ENCODE results near the gene DEPP1.

The DEPP1 gene

DNA sequence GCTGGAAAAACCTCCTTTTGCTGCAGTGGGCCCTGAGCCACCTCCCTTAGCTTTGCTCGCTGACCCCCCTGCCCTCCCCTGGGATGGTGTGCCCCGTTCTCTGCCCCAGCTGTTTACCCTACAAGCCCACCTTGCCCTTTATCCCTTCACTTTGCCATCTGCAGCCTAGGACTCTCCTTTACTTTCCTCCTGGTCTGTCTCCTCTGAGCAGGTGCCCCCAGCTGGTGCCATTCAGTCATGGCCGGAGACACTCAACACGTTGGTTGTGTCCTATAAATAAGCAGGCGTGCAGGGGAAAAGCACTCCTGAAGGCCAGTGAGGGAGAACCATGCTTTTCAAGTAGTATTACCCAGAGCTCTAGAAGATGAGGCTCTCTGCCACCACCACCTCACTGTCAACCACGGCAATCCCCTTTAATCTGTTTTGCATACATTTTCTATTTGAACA, 12.9 kb downstream of the DEPP1 start:
- no peak for DNase-seq

DNA sequence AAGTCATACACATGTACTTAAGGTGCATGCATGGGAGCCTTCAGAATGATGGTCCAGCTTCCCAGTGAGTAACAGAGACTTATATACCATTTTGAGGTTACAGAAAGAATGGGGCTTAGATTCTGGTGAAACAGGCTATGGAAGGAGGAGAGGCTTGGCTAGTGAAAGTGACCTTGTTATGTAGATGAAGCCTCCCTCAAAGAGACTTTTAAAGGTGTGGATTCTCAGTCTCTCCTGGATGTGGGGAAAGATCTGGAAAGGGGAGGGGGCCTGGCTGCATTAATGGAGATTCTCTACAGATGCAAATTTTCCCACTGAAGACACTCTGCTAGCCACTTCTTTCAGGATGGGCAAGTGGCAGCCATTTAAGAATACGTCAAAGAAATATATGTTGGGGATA, 13.5 kb downstream of the DEPP1 start:
- no peak for DNase-seq

- DNase-seq, result no peak
Measured at GRCh38 chr10:44963772-44964633, 14.6 kb downstream of the DEPP1 start.

GRCh38 chr10:44962870-44963738, 15.5 kb downstream of the DEPP1 start:
- DNase-seq, result no peak

- DNase-seq, result no peak
Measured at GRCh38 chr10:44961931-44962750, 16.5 kb downstream of the DEPP1 start.

DNA sequence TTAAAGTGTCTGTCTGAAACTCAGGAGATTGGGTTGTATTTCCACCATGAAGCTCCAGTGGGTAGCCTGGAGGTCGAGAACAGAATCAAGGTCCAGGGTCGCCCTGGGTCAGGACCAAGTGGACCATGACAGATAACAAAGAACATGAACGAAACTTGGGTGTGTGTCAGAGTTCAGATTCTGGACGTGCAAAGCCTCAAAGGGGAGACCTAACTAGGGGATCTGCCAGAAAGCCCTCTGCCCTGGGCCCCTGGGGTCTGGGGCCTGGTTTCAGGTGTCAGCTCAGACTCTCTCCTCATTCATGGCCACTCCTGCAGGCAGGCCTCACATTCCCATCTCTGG, 17.4 kb downstream of the DEPP1 start:
- no peak for DNase-seq

DNA sequence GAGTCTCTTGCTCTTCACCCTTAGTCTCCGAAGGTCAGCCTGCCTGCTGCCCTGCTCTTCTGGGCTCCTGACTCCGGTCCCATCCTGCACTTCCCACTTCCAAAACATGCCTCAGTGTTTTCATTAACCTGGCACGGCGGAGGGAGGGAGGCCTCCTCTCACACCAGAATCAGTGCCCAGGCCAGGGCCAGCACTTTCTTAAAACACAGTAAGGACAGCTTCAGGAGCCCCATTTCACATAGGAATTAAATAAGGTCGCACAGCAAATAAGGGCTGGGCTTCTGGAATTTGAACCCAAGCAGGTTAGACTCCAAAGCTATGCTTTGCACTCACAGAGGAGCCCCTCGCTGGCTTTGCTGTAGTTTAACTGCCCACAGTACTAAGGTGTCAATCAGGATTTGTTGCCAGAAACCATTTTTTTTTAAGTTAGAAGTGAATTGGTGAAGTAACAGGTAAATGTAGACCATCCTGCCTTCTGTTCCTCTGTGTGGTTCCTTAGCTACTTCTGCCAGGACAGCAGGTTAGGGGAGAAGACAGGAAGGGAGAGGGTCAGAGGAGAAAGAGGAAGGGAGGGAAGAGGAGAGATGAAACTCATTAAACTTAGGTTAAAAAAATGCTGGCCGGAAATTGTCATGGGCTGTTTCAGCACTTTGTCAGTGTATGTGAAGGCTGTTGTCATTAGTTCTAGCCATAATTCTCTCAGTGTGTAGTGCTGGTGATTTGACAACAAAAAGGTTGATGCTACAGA, 18.0 kb downstream of the DEPP1 start:
- DNase-seq, result no peak

DNA sequence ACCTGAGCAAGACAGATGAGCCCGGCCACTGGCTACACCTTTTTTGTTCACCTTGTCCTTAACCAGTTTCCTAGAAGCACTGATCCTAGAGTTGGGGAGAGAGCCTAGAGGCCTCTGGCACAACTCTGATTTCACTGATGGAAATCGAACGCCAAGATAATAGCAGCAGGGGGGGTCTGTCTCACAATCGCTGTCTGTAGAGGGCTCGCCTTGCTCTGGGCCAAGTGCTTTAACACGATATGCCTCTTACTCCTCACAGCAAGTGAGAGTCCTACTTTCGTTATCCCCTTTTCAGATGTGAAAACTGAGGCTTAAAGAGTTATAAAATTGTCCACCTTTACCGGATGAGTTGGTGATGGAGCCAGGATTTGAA, 18.5 kb downstream of the DEPP1 start:
- no peak for DNase-seq

DNA sequence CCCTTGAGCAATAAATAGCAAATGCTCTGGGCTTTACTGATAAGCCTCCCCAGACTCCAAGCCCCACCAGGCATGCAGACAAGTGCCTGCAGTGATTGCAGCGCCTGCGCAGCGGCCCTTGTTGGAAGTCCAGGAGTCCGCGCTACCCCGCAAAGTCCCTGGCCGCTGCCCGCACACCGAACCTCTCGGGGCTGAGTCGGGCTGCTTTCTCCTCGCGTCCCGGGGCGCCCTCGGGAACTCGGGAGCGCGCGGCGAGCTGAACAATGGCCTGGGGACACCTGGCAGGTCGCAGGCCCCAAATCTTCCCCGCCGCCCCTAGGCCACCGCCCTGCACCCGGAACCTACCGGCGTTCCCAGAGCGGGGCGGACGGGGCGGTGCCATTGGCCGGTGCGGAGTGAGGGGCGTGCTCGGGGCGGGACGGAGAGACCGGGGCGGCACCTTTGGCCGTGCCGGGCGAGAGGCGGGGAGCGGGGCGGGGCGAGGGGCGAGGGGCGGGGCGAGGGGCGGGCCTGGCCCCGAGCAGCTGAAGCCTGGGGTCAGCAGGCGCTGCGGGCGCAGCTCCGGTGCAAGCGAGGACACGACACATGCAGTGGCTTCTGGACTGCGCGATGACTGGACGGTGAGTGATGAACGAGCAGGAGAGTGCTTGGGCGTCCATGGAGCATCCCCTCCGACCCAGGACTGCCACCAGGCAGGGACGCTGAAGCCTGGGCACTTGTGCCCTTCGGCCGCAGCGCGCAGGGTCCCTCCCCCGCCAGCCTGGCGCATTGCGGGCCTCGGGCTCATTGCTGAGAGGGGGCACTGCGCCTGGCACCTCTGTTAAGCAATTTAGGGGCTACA, 19.1 kb downstream of the DEPP1 start, which contains the start of gene RASSF4:
Gene RASSF4, plus strand, starts transcription at position 556 of the 841 bp plus-strand sequence. CDS start 10,401 bp downstream, outside the sequence.
- DNase-seq, result peak; percentile 81 to 87 (median 82)

- DNase-seq, result no peak
Measured at GRCh38 chr10:44958898-44959246, 19.7 kb downstream of the DEPP1 start.

DNA sequence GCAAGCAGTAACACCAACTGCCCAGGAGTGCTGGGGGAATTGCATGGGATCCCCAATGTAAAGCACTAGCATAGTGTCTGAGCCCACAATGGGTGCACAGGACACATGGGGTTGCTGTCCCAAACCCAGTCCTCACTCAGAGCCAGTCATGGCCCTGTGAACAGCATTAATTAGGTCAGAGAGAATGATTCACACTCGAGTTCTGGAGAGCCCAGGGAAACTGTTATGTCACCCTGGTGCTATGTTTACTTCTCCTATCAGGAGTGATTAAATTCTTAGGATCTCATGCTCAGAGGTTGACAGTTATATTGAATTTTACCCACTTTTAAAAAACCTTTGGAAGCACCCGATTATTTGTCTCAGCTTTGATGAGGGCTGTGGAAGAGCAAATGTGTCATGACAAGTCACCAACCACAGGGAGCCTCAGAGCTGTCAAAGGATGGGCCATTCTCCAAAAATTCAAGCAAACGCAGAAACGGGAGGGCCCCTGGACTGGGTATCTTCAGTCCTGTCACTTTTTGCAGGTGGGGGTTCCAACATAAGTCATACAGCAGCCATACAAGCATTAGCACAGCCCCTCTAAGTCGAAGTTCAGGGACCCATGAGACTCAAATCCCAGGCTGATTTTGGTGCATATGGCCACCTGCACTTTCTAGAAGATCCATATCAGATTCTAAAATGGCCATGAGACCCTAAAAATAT, 20.3 kb downstream of the DEPP1 start:
- DNase-seq, result no peak

GRCh38 chr10:44956717-44957706, 21.6 kb downstream of the DEPP1 start:
- no peak for DNase-seq

DNA sequence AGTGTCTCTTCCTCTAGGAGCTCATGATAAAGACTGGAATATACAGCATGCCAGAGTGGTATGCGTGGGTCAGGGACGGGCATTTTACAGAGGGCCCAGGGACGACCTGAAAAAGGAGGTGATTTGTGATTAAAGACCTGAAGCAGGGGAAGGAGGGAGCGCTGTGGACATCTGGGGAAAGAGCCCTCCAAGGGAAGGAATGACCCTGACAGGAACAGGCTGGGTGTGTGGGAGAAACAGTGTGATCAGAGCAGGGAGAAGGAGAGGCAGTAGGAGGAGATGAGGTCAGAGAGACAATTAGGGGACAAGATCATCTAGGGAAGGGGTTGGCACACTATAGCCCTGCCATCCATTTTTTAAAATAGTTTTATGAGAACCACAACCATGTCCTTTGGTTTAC, 22.4 kb downstream of the DEPP1 start:
- no peak for DNase-seq

DNA sequence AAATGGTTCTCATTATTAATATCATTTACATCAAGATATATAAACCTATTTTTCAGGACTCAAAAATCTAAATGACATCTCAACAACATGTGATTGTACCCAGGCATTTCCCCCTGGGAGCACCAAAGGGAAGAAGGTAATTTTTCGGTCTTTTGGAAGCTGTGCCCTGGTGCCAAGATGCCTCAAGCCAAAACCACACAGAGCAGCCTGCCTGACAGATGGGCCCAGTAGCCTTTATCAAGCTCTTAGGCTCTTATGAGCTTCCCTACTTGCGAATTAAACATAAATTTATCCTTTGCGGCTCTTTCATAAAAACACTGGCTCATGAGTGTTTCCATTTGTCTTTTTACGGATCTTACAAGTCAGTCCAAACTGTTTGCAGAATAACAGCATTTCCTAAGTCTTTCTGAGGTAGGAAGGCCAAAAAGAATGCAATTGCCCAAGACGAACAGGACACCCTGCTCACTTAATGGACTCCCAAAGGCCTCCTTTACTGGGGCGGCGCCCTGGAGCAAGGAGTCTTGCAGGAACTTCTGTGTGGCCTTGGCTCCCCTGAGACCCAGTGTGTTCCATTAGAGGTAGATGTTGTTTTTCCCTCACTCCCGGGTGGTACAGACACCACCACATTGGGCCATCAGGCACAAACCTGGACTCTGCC, 23.1 kb downstream of the DEPP1 start:
- DNase-seq, result no peak

DNA sequence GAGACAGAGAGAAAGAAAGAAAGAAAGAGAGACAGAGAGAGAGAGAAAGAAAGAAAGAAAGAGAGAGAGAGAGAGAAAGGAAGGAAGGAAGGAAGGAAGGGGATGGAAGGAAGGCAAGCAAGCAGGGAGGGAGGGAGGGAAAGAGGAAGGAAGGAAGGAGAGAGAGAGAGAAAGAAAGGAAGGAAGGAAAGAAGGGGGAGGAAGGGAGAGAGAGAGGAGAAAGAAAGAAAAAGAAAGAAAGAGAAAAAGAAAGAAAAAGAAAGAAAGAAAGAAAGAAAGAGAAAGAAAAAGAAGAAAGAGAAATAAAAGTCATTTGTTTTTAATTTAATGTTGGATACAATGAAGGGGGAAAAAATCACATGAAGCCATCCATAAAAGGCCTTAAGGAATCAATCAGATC, 23.6 kb downstream of the DEPP1 start:
- no peak for DNase-seq

GRCh38 chr10:44954042-44954441, 24.6 kb downstream of the DEPP1 start:
- no peak for DNase-seq

DNA sequence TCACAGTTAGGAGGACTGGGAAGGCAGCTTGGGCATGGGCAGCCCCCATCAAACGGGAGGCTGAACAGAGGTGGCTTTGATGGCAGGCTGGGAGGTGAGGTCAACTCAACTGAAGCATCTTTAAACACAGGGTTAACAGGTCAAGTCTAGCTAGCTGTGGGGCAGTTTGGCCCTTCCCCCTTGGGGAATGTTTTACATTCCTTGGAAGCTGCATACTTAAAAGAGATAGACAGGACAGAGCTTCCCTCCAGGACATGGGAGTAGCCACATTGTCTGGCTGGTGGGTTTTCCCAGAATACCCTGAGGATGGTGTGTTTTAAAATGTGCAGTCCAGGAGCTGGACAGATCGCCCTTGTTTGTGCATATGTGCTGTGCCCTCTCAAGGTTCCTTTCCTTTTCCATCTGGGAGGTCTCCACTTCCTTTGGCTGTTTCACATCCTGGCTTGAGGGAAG, 25.8 kb downstream of the DEPP1 start:
- DNase-seq, result no peak

GRCh38 chr10:44951576-44952226, 26.9 kb downstream of the DEPP1 start:
- DNase-seq, result no peak
